GM12801 (cell line): ENCODE results near the gene TNFRSF25.

ENCODE experiments used
- CTCF ChIP-seq: IDR thresholded peaks from one replicate; pipeline ENCODE4 v1.5.1; 2011; ENCODE audit warnings: control low read depth; ENCODE audit not compliant: insufficient read length; ENCODE audit errors: extremely low read depth

TNFRSF25 gene

GRCh38 chr1:6489799-6490180 lies 23.8 kb upstream of the TNFRSF25 start:
- TF ChIP-seq CTCF, result no peak

- TF ChIP-seq CTCF, result no peak
Measured at GRCh38 chr1:6489383-6489765, 23.4 kb upstream of the TNFRSF25 start.

GRCh38 chr1:6488602-6489382 lies 22.8 kb upstream of the TNFRSF25 start:
- no peak for TF ChIP-seq CTCF

- no peak for TF ChIP-seq CTCF
Measured at GRCh38 chr1:6487804-6488484, 22.0 kb upstream of the TNFRSF25 start.

- TF ChIP-seq CTCF, result peak; percentile 89
Measured at GRCh38 chr1:6486433-6487011, 20.5 kb upstream of the TNFRSF25 start.

- no peak for TF ChIP-seq CTCF
Measured at GRCh38 chr1:6485168-6486101, 19.5 kb upstream of the TNFRSF25 start.

GRCh38 chr1:6484826-6485167 lies 18.8 kb upstream of the TNFRSF25 start:
- TF ChIP-seq CTCF, result no peak
